Gastroesophageal sphincter (tissue), 4 donors: ENCODE results near the gene SRSF5. TPM values are rescaled to one million over a fixed set of nuclear protein-coding genes. Genes with fewer than 3 reads are reported as not detected.

Experiments
- ATAC-seq: fragments of 150-250 bp; one replicate; pipeline ENCODE4 v1.9.1; 2016; ENCODE audit warnings: mild to moderate bottlenecking, moderate library complexity
- H3K27ac ChIP-seq, 4 donors: fragments of 200-600 bp; sonication (generic) in 3 of 4; 1 replicate in 3 of 4; 2 replicates in 1 of 4; pipeline ENCODE4 v1.5.1; 2016 to 2019
- H3K27me3 ChIP-seq: fragments of 200-600 bp; sonication (generic); one replicate; pipeline ENCODE4 v1.5.1; 2019
- H3K36me3 ChIP-seq, 2 donors: fragments of 200-600 bp; sonication (generic); one replicate each; pipeline ENCODE4 v1.5.1; 2019; ENCODE audit warnings: control low read depth in 1 of 2
- H3K4me1 ChIP-seq, 3 donors: fragments of 200-600 bp; sonication (generic); 1 replicate in 2 of 3; 2 replicates in 1 of 3; pipeline ENCODE4 v1.5.1; 2016 to 2019; ENCODE audit warnings: control low read depth in 2 of 3
- H3K4me3 ChIP-seq, 2 donors: fragments of 200-600 bp; sonication (generic); one replicate each; pipeline ENCODE4 v1.5.1; 2019; ENCODE audit warnings: mild to moderate bottlenecking in 1 of 2, moderate library complexity in 1 of 2
- H3K9me3 ChIP-seq, 3 donors: fragments of 200-600 bp; sonication (generic); one replicate each; pipeline ENCODE4 v1.5.1; 2017 to 2019; ENCODE audit warnings: control low read depth in 2 of 3
- EP300 ChIP-seq: sonication (generic); formaldehyde crosslinking; IDR thresholded peaks from one replicate; pipeline ENCODE4 v1.6.1; 2017; ENCODE audit warnings: antibody characterized with exemption, mild to moderate bottlenecking
- POLR2A ChIP-seq, 2 donors: fragments of 450-650 bp; IDR thresholded peaks; one replicate each; pipeline ENCODE4 v1.6.1; 2017; ENCODE audit warnings: antibody characterized with exemption in 2 of 2, mild to moderate bottlenecking in 2 of 2, moderate library complexity in 1 of 2
- POLR2AphosphoS5 ChIP-seq: sonication (generic); formaldehyde crosslinking; IDR thresholded peaks from one replicate; pipeline ENCODE4 v1.6.1; 2017; ENCODE audit warnings: antibody characterized with exemption
- WGBS, 2 donors: methylation state at CpG; one replicate each; pipeline ENCODE4 v1.1.5; 2018; ENCODE audit warnings: low coverage in 1 of 2; 5-methylcytosine and 5-hydroxymethylcytosine counted together
- total RNA-seq, 4 donors: library from RNA; depleted of rRNA; stranded (reverse); fragments of >200 nt; gene quantifications; one replicate each; pipeline ENCODE4 v1.1.0, GENCODE V29; 2016
- TF ChIP-seq, protein P1 (sequence below), 4 experiments: fragments of 200-600 bp in 2 of 4; fragments of 450-650 bp in 2 of 4; sonication (generic) in 1 of 4; IDR thresholded peaks; one replicate each; pipeline ENCODE4 v1.5.1; 2017 to 2019; ENCODE audit warnings: antibody characterized with exemption in 4 of 4, mild to moderate bottlenecking in 2 of 4, moderate library complexity in 2 of 4

The SRSF5 gene
- total RNA-seq, 4 donors from 2014 or later: 191 to 569 (median 275) TPM

- WGBS, 2 donors: 0% methylated on average over 3 of the region's 54 CpGs
- H3K27me3 ChIP-seq: no peaks in the 10 kb centered on the region
- peaks cover 20 to 45% of the 10 kb centered on the region in 2 donors for H3K36me3 ChIP-seq
- H3K27ac ChIP-seq: peak overlapping the region; percentile 95 to 100 (median 99)
- ATAC-seq: peak; percentile 90
- H3K4me1 ChIP-seq: peaks cover 15 to 57% (median 19%) of the 10 kb centered on the region in 3 donors
- H3K9me3 ChIP-seq: no peaks in the 10 kb centered on the region
- peak overlapping the region; percentile 77 to 98 for H3K4me3 ChIP-seq
- TF ChIP-seq POLR2AphosphoS5: peak; percentile 92
- TF ChIP-seq POLR2A (IDR thresholded peaks at IDR 0.05): peak; percentile 34 to 43
- TF ChIP-seq, protein P1, sequence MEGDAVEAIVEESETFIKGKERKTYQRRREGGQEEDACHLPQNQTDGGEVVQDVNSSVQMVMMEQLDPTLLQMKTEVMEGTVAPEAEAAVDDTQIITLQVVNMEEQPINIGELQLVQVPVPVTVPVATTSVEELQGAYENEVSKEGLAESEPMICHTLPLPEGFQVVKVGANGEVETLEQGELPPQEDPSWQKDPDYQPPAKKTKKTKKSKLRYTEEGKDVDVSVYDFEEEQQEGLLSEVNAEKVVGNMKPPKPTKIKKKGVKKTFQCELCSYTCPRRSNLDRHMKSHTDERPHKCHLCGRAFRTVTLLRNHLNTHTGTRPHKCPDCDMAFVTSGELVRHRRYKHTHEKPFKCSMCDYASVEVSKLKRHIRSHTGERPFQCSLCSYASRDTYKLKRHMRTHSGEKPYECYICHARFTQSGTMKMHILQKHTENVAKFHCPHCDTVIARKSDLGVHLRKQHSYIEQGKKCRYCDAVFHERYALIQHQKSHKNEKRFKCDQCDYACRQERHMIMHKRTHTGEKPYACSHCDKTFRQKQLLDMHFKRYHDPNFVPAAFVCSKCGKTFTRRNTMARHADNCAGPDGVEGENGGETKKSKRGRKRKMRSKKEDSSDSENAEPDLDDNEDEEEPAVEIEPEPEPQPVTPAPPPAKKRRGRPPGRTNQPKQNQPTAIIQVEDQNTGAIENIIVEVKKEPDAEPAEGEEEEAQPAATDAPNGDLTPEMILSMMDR (IDR thresholded peaks at IDR 0.05): no peak
- TF ChIP-seq EP300: no peak
Observed at GRCh38 chr14:69767369-69767999, 542 bp downstream of the SRSF5 start.

DNA sequence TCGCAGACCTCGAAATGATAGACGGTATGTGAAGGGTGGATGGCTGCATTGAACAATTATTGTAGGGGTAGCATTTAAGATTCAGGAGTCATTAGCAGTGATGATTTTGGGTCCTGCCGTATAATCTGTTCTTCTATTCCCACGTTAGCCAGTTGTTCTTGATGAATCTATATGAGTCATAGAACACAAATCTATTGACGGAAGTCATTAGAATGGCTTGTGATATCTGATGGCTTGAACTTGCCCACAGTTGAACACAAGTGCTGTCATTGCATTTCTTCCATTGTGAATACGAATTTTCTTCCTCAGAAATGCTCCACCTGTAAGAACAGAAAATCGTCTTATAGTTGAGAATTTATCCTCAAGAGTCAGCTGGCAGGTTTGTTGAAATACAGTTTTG is 1.9 kb downstream of the SRSF5 start:
- Histone ChIP-seq H3K4me3 (peak overlapping the region; percentile 77 to 98), H3K4me1 (peaks cover 15 to 71% (median 19%) of the 10 kb centered on the region in 3 donors), H3K36me3 (peaks cover 20 to 59% of the 10 kb centered on the region in 2 donors), H3K9me3 (no peaks in the 10 kb centered on the region), H3K27ac (peak overlapping the region in 2 of 4 donors; percentile 95 to 99), H3K27me3 (no peaks in the 10 kb centered on the region)
- 63 to 79% methylated on average over 5 to 8 of the region's 8 CpGs for WGBS, 2 donors
- TF ChIP-seq POLR2AphosphoS5 (no peak), POLR2A (IDR thresholded peaks at IDR 0.05) (no peak), EP300 (no peak)
- TF ChIP-seq, protein P1 (IDR thresholded peaks at IDR 0.05): no peak
- ATAC-seq: no peak

DNA sequence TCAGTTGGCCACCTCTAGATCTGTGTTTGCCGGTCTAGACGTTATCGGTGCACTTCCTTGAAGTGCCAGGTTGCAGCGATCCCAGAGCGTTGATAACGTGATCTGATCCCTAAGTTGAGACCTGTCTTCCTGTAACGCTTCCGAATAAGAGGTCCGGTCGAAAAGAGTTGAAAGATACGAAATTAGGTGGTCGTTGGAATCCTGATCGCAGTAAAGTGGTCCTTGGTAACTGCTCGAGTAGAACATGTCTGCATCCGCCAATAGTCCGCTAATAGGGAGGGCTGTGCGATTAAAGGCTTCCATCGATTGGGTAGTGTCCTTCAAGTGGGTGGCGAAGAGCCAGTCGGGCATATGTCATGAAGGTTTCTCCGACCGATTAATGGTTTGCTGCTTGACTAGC is 2.7 kb downstream of the SRSF5 start:
- Histone ChIP-seq H3K4me3 (peak overlapping the region in 1 of 2 donors; percentile 77), H3K4me1 (peaks cover 15 to 75% (median 19%) of the 10 kb centered on the region in 3 donors), H3K27me3 (no peaks in the 10 kb centered on the region), H3K9me3 (no peaks in the 10 kb centered on the region), H3K27ac (no peak overlapping the region), H3K36me3 (peaks cover 20 to 67% of the 10 kb centered on the region in 2 donors)
- no peak for ATAC-seq
- WGBS, 2 donors: 86 to 91% methylated on average over 12 to 21 of the region's 22 CpGs
- no peak for TF ChIP-seq EP300

DNA sequence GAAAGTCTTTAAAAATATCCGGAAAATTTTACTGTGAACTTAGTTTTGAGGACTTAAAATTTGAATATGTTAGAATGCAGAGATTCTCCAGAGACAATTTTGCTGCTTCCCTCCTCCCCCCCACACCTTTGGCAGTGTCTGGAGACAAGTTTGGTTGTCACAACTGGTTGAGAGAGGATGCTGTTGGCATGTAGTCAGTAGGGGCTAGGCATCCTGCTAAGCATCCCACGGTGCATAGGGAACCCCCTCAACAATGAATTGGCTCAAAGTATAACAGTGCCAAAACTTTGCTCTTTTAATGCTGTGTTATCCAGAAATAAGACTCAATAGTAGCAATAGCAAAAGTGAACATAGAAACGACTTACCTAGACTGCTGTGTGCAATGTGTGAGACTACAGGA is 3.6 kb downstream of the SRSF5 start:
- peaks cover 20 to 76% of the 10 kb centered on the region in 2 donors for H3K36me3 ChIP-seq
- no peaks in the 10 kb centered on the region for H3K9me3 ChIP-seq
- no peak overlapping the region for H3K27ac ChIP-seq
- peaks cover 15 to 81% (median 19%) of the 10 kb centered on the region in 3 donors for H3K4me1 ChIP-seq
- TF ChIP-seq, protein P1 (IDR thresholded peaks at IDR 0.05): no peak
- TF ChIP-seq POLR2A (IDR thresholded peaks at IDR 0.05) (no peak), POLR2AphosphoS5 (no peak), EP300 (no peak)
- ATAC-seq: no peak
- 65 to 78% methylated on average over 3 of the region's 3 CpGs for WGBS, 2 donors
- no peak overlapping the region for H3K4me3 ChIP-seq
- H3K27me3 ChIP-seq: no peaks in the 10 kb centered on the region

- TF ChIP-seq POLR2AphosphoS5: no peak
- TF ChIP-seq, protein P1 (IDR thresholded peaks at IDR 0.05): no peak
- TF ChIP-seq EP300: no peak
- no peak for TF ChIP-seq POLR2A (IDR thresholded peaks at IDR 0.05)
- no peak overlapping the region for H3K4me3 ChIP-seq
- H3K4me1 ChIP-seq: peaks cover 15 to 81% (median 17%) of the 10 kb centered on the region in 3 donors
- H3K9me3 ChIP-seq: no peaks in the 10 kb centered on the region
- H3K27ac ChIP-seq: no peak overlapping the region
- WGBS, 2 donors: 83 to 92% methylated on average over 9 to 16 of the region's 16 CpGs
- no peaks in the 10 kb centered on the region for H3K27me3 ChIP-seq
- H3K36me3 ChIP-seq: peaks cover 20 to 82% of the 10 kb centered on the region in 2 donors
- no peak for ATAC-seq
Observed at GRCh38 chr14:69771136-69771535, 4.2 kb downstream of the SRSF5 start.
